Activated CD8-positive, alpha-beta memory T cell treated with anti-CD3 and anti-CD28 coated beads for 36 hours (primary cell): ENCODE results near the gene EDN2. TPM values are rescaled to one million over a fixed set of nuclear protein-coding genes. Genes with fewer than 3 reads are reported as not detected.

ENCODE experiments used
- CTCF ChIA-PET: fragments of 350-600 bp; sonication (Branson Sonifier 250); formaldehyde crosslinking; loops from one replicate; lab custom pipeline; 2021; ENCODE audit warnings: antibody characterized with exemption; lab: Charles Lee
- POLR2A ChIA-PET: fragments of 350-600 bp; sonication (Branson Sonifier 250); formaldehyde crosslinking; loops from one replicate; lab custom pipeline; 2021; ENCODE audit warnings: antibody characterized with exemption; lab: Charles Lee
- total RNA-seq, 2 experiments: library from RNA; stranded (reverse); gene quantifications; one replicate each; pipeline ENCODE4 v1.2.3, GENCODE V29; 2021

Gene EDN2
- total RNA-seq, 2 experiments from 2014 or later, result not detected

- POLR2A ChIA-PET, result no interaction called here
- CTCF ChIA-PET, result interaction anchor here (1.0 to 1.8 kb wide), 3 partner anchors 17 to 151 kb away, joined by 3 to 5 read pairs (median 4); no protein-coding TSS in a partner anchor
Measured at GRCh38 chr1:41434306-41434705, 50.2 kb downstream of the EDN2 start.

DNA sequence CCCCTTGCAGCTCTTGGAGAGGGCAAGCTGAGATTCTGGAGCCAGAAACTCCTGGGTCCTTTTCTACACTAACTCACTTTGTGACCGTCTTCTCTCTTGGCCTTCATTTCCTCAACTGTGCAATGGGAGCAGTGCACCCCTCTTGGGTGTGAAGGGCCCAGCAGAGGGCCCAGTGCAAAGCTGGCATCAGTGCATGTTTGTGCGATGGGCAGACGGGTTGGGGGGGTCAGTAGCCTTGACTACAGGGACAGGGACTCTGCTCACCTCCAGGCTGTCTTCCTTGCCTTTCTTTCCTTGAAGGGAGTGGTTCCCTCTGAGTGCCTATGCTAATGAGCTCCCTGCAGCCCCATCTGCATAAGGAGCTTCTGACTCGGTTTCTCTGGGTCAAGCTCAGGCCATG, 51.0 kb downstream of the EDN2 start:
- CTCF ChIA-PET, result interaction anchor here (1.0 to 1.8 kb wide), 4 partner anchors 20 to 167 kb away, joined by 3 to 5 read pairs (median 4); no protein-coding TSS in a partner anchor
- POLR2A ChIA-PET, result no interaction called here

DNA sequence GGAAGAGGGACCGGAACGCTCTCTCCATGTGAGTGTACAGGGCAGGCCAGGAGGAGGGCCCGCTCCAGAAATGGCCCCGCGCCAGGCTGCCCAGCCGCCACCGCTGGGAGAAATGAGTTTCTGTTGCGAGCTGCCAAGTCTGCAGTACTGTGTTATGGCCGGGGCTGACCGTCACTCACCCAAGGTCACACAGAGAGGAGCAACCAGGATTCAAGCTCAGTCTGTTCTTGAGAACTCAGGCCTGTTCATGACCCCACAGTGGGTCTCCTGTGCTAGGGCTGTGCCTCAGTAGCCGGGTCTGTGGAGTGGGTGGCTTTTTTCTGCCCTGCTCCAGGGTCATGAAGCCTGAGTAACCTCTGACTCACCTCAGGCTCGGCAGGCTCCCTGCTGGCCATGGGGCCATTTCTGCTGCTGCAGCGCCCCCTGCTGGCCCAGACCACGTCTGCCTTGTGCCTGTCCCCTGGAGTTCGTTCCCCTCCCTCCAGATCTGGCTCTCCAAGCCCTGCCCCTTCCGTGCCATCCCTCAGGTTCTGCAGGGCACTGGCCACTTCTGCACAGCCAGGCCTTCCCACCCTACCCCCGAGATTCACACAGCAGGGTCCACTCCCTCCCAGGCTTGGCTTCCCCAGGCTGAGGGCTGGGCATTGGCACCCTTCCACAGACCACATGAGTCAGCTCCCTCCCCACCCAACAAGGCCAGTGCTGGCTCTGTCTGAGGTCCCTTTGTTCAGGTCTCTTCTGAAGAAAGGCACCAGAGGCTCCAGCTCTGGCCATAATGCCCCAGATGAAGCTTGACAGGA, 51.8 kb downstream of the EDN2 start:
- ChIA-PET CTCF (interaction anchor here (1.0 to 1.8 kb wide), 6 partner anchors 9 to 166 kb away, joined by 3 to 5 read pairs (median 4); no protein-coding TSS in a partner anchor), POLR2A (no interaction called here)

- ChIA-PET CTCF (interaction anchor here (0.6 to 1.1 kb wide), 3 partner anchors 8 to 14 kb away, joined by 3 to 5 read pairs (median 4); no protein-coding TSS in a partner anchor), POLR2A (no interaction called here)
Measured at GRCh38 chr1:41431490-41432350, 52.8 kb downstream of the EDN2 start.

DNA sequence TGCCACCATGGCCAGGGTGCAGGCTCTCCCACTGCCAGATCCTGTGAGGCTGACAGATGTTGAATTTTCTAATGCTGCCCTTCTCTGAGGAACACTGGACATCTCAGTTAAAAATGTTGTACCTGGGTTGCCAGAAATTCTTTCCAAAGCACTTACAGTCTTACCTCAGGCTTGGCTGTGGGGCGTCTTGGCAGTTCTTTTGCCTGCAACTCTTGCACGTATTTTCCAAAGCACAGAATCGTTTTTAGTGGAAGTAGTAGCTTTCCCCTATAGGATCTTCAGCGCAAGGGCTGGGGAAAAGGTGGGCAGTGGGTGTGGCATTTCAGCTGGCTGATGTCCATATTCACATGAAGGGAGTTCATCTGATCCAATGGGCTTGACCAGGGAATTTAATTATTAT, 53.9 kb downstream of the EDN2 start:
- ChIA-PET POLR2A (no interaction called here), CTCF (no interaction called here)

- ChIA-PET CTCF (no interaction called here), POLR2A (no interaction called here)
Measured at GRCh38 chr1:41430069-41430468, 54.4 kb downstream of the EDN2 start.

DNA sequence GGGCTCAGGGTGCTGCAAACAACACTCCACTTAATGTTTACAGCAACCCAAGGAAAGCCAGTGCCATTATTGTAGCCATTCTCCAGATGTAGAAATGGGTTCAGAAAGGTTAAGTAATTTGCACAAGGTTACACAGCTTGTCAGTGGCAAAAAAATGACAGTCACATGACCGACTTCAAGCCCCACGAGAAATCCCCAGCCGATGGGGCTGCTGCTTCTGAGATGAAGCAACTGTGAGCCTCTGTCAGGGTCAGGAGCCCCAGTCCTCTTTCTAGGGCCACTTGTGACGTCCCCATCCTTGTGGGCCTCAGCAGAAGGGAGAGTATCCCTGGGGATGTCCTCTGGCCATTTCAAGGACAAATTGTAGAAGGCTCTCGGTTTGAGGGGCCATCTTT, 54.8 kb downstream of the EDN2 start:
- ChIA-PET CTCF (no interaction called here), POLR2A (no interaction called here)

Other genes with a start within 250 kb of the EDN2 start
- gene SCMH1, start 242.4 kb downstream of the EDN2 start, total RNA-seq, result 10 to 100 TPM; 23.6 to 24.4 TPM
- under 1 TPM; 0.08 to 0.21 TPM for gene FOXO6, start 123.2 kb downstream of the EDN2 start, total RNA-seq